Activated CD8-positive, alpha-beta memory T cell treated with anti-CD3 and anti-CD28 coated beads for 4 hours (primary cell): Measurements from ENCODE around the gene CRB3.
"Not testable (repeated sequence)": the region's sequence is repeated elsewhere in the genome, so short reads cannot be mapped to it uniquely, and the experiment has no call there.

Experiments used
- DNase-seq, 2 donors: peaks; one replicate each; pipeline ENCODE4 v3.0.0-alpha.2; 2020; ENCODE audit warnings: low read depth in 2 of 2

Gene CRB3

DNA sequence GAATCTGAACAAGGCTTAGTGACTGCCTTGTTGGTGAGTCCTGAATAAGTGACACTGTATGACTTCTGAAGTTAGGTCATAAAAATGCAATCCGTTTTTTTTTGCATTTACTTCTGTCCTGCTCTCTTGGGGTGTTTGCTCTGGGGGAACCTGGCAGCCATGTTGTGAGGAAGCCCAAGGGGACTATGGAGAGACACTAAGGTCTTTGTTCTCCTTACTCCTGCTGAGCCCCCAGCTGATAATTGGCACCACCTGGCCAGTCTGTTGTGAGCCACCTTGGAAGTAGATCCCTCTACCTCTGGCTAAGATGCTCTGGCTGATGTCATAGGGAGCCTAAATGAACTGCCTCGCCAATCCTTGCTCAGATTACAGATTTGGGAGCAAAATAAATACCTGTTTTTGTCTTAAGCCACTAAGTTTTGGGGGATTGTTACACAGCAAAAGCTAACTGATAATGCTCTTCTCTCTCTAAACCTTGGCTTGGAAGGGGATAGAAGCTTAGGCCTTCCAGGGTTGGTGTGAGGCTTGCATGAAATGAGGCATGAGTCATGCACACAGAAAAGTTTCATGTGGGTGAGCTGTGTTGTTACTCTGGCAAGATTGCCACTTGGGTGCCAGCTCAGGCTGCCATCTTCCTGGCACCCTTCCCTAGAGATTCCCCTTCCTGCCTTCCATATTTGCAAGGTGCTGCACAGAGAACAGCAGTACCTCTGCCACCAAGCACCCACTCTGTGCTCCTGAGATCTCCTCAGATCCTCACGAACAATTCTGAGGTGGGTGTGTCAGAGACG is 27.9 kb downstream of the CRB3 start:
- no peak for DNase-seq

- no peak for DNase-seq
Observed at GRCh38 chr19:6494438-6495036, 30.5 kb downstream of the CRB3 start.

DNA sequence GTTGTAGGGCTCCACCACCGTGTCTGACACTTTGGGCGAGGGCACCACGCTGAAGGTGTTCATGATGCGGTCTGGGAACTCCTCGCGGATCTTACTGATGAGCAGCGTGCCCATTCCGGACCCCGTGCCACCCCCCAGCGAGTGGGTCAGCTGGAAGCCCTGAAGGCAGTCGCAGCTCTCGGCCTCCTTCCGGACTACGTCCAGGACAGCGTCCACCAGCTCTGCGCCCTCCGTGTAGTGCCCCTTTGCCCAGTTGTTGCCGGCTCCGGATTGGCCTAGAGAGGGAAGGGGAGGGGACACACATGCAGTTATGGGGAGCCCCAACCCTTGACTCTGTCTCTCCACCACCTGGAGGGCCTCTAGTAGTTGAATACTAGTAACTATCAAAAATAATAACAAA is 31.9 kb downstream of the CRB3 start:
- no peak for DNase-seq

DNA sequence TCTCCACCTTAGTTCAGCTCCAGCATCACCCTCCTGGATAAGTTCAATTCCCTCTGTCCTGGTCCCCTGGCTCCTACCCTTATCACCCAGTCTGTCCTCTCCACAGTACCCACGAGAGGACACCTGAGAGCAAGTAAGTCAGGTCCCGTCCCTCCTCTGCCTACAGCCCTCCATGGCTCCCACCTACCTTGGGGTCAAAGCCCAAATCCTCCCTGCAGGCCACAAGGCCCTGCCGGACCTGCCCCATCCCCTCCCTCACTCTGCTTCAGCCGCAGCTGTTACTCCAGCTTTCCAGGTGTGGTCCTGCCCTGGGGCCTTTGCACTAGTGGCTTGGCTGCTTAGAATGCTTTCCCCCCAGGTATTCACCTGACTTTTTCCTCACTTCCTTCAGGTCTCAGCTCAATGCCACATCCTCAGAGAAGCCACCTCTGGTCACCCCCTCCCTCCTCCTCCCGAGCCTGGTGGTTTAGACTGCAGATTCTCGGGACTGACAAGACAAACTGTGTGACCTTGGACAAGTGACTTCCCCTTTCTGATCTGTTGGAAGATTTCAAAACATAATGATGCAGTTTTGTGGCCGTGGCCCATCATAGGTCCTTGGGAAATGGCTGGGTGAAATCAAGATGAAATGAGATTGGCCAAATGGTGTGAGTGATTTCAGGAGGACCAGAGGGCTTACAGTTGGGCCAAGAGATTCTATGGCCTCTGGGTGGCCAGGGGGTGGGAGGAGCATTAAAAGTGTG is 34.4 kb downstream of the CRB3 start:
- no peak for DNase-seq

GRCh38 chr19:6499052-6499790 is 35.1 kb downstream of the CRB3 start:
- no peak for DNase-seq

GRCh38 chr19:6500837-6501739 is 37.0 kb downstream of the CRB3 start:
- DNase-seq = no peak

DNA sequence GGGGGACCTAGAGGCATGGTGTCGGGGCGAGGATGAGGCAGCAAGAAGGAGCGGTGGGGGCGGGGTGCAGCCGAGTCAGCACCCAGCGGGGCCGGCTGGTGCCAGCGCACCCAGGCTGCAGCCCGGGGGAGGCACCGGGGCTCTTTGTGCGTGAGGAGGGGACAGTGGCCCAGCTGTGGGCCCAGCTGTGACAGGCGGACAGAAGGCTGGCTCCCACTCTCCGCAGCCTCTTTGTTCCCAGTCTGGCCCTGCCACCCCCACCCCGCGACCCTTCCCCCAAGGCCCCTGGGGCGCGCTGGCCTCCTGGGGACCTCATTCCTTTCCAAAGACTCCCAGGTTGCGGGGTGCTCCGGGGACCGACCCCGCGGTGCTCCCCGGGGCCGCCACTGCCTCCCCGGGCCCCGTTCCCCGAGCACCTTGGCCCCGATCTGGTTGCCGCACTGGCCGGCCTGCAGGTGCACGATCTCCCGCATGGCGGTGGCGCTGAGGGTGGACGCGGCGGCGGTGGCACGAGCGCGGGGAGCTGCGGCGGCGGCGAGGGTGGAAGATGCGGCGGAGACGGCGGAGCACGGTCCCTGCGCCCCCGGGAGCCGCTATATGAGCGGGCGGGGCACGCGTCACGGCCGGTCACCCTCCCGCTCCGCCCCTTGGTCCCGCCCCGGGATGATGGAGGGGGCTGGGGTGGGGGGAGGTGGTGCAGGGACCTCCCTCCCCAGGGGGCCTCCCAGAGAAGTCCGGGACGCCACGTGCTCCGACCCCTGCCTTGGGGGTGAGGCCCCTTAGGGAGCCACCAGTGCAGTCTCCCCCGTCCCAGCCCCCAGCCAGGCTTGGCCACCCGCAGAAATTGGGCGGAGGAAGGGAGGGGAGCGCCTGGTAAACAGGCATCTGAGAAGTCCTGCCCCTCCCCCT is 37.9 kb downstream of the CRB3 start, which contains the start of gene TUBB4A:
TSS of gene TUBB4A (minus strand) at position 570 of the 909 bp plus-strand sequence. CDS start at position 473, 97 bp downstream.
- no peak for DNase-seq

DNA sequence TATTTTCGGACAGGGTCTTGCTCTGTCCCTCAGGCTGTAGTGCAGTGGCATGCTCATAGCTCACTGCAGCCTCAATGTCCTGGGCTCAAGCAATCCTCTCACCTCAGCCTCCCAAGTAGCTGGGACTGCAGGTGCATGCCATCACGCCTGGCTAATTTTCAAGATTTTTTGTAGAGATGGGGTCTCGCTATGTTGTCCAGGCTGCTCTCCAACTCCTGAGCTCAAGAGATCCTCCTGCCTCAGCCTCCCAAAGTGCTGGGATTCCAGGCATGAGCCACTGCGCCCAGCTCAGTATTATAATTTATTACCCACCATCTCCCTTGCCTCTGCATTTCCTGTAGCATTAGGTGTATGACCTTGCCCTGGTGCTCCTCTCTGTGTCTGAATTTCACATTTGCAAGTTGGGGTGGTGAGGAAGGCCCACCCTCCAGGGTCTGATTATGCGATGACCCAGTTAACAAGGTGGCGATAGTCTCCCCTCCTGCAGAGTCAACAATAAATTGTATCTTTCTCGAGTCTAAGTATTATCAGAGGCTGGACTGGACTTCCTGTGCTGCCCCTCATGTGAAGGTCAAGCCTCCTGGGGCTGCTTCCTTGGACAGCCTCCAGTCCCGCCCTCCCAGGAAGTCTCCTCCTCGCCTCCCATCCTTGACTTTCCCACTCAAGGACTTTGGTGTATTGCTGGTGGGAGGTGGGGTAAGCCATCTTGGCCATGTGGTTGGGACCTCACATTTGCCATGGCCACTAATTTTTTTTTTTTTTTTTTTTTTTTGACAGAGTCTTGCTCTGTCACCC is 39.5 kb downstream of the CRB3 start:
- no peak for DNase-seq

- not testable (repeated sequence) for DNase-seq
Observed at GRCh38 chr19:6508028-6508771, 44.1 kb downstream of the CRB3 start.

DNA sequence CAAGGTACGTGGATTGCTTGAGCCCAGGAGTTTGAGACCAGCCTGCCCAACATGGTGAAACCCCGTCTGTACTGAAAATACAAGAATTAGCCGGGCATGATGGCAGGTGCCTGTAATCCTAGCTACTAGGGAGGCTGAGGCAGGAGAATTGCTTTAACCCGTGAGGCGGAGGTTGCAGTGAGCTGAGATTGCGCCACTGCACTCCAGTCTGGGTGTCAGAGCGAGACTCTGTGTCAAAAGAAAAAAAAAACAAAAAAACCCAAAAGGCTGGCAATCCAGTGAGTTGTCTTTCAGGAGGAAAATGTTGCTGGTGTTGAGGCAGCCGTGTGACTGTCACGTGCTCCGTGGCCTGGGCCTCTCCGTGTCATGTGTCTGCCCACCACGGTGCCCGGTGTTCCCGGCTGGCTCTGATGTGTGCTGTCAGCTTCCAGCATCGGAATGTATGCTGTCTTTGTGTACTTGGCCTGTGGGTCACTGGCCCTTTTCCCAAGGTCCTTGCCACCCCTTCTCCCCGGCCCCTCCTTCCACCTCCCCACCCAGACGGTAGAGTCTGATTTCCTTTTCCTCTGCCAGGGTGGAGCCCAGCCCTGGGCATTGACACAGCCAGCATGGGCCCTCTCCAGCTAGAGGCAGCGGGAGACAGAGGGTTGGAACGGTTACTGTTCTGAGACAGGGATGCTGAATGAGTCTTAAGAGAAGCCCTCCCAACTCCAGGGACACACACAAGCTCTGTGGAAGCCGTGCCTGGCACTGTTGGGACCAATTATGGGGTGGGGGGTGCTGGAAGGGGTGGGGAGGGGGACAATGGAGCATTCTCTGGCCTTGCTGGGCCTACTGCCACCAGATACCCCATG is 45.3 kb downstream of the CRB3 start:
- DNase-seq = no peak

DNA sequence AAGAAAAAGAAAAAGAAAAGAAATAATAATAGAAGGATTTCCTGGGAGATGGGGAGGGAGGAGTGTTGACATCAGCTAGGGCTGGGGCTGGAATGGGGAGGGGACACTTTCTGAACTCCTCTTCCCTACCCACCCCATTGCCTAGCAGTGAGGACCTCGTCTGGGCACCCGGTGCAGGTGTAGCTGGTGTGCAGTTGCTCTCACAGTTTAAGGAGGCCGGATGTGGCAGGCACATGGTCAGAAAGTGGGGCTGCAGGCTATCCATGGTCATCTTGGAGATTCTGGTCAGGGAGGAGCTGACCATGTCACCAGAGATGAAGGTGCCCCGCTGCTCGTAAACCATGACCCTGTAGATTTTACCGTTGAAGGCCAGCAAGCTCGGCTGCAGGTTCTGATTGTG is 46.5 kb downstream of the CRB3 start:
- DNase-seq = no peak

DNA sequence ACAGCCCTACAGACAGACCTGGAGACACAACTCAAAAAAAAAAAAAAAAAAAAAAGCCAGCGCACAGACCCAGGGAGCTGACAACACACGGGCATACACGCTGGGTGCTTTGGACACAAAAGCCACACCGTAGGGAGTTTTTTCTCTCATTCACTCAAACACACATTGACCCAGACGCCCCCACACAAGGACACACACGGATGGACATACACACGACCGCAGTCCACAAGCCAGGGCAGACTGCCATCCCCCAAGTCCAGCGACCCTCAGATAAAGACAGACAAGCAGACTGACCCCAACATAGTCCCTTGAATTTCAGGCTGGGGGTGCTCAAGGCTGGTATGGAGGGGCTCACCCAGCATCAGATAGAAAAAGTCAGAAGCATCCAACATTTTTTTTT is 50.0 kb downstream of the CRB3 start:
- no peak for DNase-seq

GRCh38 chr19:6514926-6515544 is 51.0 kb downstream of the CRB3 start:
- DNase-seq = no peak

DNA sequence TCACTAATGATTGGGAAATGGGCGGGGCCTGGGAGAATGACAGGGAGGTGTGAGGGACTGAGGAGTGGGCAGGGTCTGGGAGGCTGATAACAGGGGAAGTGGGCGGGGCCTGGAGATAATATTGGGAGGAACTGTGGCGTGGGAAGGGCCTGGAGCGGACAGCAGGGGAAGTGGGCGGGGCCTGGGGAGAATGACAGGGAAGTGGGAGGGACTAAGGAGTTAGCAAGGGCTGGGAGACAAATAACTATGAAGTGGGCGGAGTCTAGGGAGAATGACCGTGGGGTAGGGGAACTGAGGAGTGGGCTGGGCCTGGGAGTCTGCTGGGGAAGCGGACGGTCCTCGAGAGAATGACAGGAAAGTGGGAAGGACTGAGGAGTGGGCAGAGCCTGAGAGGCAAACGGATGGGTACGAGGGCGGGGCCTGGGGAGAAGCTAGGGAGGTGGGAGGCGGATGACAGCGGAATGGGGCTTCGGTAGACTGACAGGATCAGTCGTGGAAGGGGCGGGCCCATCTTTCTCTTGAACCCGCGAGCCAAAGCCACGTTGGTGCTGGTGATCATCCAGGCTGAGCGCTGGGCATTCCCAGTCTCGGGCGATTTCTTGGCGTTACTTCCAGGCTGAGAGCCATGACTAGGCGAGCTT is 52.1 kb downstream of the CRB3 start:
- peak in 1 of 2 donors; percentile 35 for DNase-seq
